Measurements from ENCODE around the gene ITGB7.

ITGB7 gene

GRCh38 chr12:53152390-53152789 lies 54.7 kb downstream of the ITGB7 start:
- Histone ChIP-seq H3K27ac (ENCODE audit: insufficient read depth in 1 of 2, low read depth in 1 of 2, low read length in 2 of 2, poor library complexity in 1 of 2, severe bottlenecking in 2 of 2) (no peak overlapping the region), H3K9me3 (ENCODE audit: control extremely low read depth in 1 of 5, control insufficient read depth in 4 of 5, insufficient read depth in 2 of 5, low read depth in 1 of 5, low read length in 4 of 5) (no peaks in the 10 kb centered on the region), H3K4me1 (ENCODE audit: control extremely low read depth in 1 of 4, control insufficient read depth in 4 of 4, insufficient read depth in 4 of 4, low read length in 3 of 4) (no peaks in the 10 kb centered on the region), H3K4me3 (ENCODE audit: control insufficient read depth in 1 of 7, extremely low read depth in 1 of 7, insufficient read depth in 4 of 7, low read depth in 2 of 7, low read length in 6 of 7) (no peak overlapping the region), H3K27me3 (replicated peaks in 2 of 5; ENCODE audit: control insufficient read depth in 4 of 5, insufficient read depth in 5 of 5, low read length in 4 of 5) (no peaks in the 10 kb centered on the region), H3K36me3 (ENCODE audit: control insufficient read depth in 4 of 4, insufficient read depth in 4 of 4, low read length in 3 of 4) (no peaks in the 10 kb centered on the region)
- no peak for DNase-seq
- ChIA-PET POLR2A (no interaction called here), CTCF (interaction anchor here (0.9 to 1.4 kb wide), 2 partner anchors 87 to 105 kb away, joined by 3 to 4 read pairs; no protein-coding TSS in a partner anchor)

DNA sequence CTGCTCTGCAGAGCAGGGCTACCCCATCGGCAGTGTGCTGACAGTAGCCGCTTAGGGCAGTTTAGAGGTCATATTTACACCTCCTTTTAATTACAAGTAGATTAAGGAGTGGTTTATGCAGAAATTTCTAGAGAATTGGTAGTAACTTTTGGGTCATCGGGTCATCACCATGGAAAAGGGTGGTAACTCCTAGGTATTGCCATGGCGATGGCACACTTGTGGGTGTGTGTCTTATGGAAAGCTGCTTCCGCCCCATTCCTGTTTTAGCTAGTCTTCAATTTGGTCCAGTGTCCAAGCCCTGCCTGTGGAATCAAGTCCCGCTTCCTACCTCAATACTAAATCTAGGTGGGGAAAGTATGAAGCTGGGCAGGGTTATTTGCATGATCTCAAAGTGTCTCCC lies 56.0 kb downstream of the ITGB7 start:
- Histone ChIP-seq H3K9me3 (ENCODE audit: control extremely low read depth in 1 of 5, control insufficient read depth in 4 of 5, insufficient read depth in 2 of 5, low read depth in 1 of 5, low read length in 4 of 5) (no peaks in the 10 kb centered on the region), H3K4me1 (ENCODE audit: control extremely low read depth in 1 of 4, control insufficient read depth in 4 of 4, insufficient read depth in 4 of 4, low read length in 3 of 4) (no peaks in the 10 kb centered on the region), H3K36me3 (ENCODE audit: control insufficient read depth in 4 of 4, insufficient read depth in 4 of 4, low read length in 3 of 4) (no peaks in the 10 kb centered on the region), H3K4me3 (ENCODE audit: control insufficient read depth in 1 of 7, extremely low read depth in 1 of 7, insufficient read depth in 4 of 7, low read depth in 2 of 7, low read length in 6 of 7) (no peak overlapping the region), H3K27me3 (replicated peaks in 2 of 5; ENCODE audit: control insufficient read depth in 4 of 5, insufficient read depth in 5 of 5, low read length in 4 of 5) (no peaks in the 10 kb centered on the region), H3K27ac (ENCODE audit: insufficient read depth in 1 of 2, low read depth in 1 of 2, low read length in 2 of 2, poor library complexity in 1 of 2, severe bottlenecking in 2 of 2) (no peak overlapping the region)
- ChIA-PET POLR2A (no interaction called here), CTCF (interaction anchor here (0.7 to 1.4 kb wide), 3 partner anchors 9 to 46 kb away, joined by 3 to 11 read pairs (median 3); no protein-coding TSS in a partner anchor)
- no peak for DNase-seq
- WGBS (ENCODE audit: insufficient coverage): 100% methylated on average over 2 of the region's 6 CpGs

- H3K27me3 ChIP-seq (replicated peaks in 2 of 5; ENCODE audit: control insufficient read depth in 4 of 5, insufficient read depth in 5 of 5, low read length in 4 of 5): no peaks in the 10 kb centered on the region
- H3K9me3 ChIP-seq (ENCODE audit: control extremely low read depth in 1 of 5, control insufficient read depth in 4 of 5, insufficient read depth in 2 of 5, low read depth in 1 of 5, low read length in 4 of 5): no peaks in the 10 kb centered on the region
- ChIA-PET CTCF (interaction anchor here (1.6 kb wide), 1 partner anchor 66 kb away, joined by 3 read pairs; no protein-coding TSS in a partner anchor), POLR2A (no interaction called here)
- no peak for DNase-seq
- no peaks in the 10 kb centered on the region for H3K36me3 ChIP-seq (ENCODE audit: control insufficient read depth in 4 of 4, insufficient read depth in 4 of 4, low read length in 3 of 4)
- no peak overlapping the region for H3K4me3 ChIP-seq (ENCODE audit: control insufficient read depth in 1 of 7, extremely low read depth in 1 of 7, insufficient read depth in 4 of 7, low read depth in 2 of 7, low read length in 6 of 7)
- no peaks in the 10 kb centered on the region for H3K4me1 ChIP-seq (ENCODE audit: control extremely low read depth in 1 of 4, control insufficient read depth in 4 of 4, insufficient read depth in 4 of 4, low read length in 3 of 4)
- no peak overlapping the region for H3K27ac ChIP-seq (ENCODE audit: insufficient read depth in 1 of 2, low read depth in 1 of 2, low read length in 2 of 2, poor library complexity in 1 of 2, severe bottlenecking in 2 of 2)
- no CpG with 5 or more reads among the region's 15 CpGs for WGBS (ENCODE audit: insufficient coverage)
Observed at GRCh38 chr12:53147653-53148052, 59.4 kb downstream of the ITGB7 start.

- no peaks in the 10 kb centered on the region for H3K9me3 ChIP-seq (ENCODE audit: control extremely low read depth in 1 of 5, control insufficient read depth in 4 of 5, insufficient read depth in 2 of 5, low read depth in 1 of 5, low read length in 4 of 5)
- POLR2A ChIA-PET: no interaction called here
Observed at GRCh38 chr12:53147181-53147580, 59.9 kb downstream of the ITGB7 start.

DNA sequence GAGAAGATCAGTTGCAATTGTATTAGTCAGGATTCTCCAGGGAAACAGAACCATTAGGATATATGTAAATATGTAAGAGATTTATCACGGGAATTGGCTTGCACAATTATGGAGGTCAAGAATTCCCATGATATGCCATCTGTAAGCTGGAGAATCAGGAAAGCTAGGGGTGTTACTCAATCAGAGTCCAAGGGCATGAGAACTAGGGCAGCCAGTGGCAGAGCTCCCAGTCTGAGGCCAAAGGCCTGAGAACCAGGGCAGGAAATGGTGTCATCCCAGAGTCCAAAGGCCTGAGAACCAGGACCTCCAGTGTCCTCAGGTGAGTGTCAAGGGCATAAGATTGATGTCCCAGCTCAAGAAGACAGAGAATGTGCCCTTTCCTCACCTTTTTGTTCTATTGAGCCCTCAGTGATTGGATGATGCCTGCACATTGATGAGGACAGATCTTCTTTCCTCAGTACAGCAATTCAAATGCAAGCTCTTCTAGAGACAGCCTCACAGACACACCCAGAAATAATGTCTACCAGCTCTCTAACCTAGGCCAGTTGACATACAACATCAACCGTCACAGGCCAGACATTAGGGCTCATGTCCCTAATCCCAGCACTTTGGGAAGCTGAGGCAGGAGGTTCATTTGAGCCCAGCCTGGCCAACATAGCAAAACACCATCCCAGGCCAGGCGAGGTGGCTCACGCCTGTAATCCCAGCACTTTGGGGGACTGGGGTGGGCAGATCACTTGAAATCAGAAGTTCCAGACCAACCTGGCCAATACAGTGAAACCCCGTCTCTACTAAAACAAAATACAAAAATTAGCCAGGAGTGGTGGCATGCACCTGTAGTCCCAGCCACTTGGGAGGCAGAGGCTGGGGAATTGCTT lies 61.4 kb downstream of the ITGB7 start:
- Histone ChIP-seq H3K27me3 (replicated peaks in 2 of 5; ENCODE audit: control insufficient read depth in 4 of 5, insufficient read depth in 5 of 5, low read length in 4 of 5) (no peaks in the 10 kb centered on the region), H3K4me3 (ENCODE audit: control insufficient read depth in 1 of 7, extremely low read depth in 1 of 7, insufficient read depth in 4 of 7, low read depth in 2 of 7, low read length in 6 of 7) (no peak overlapping the region), H3K9me3 (ENCODE audit: control extremely low read depth in 1 of 5, control insufficient read depth in 4 of 5, insufficient read depth in 2 of 5, low read depth in 1 of 5, low read length in 4 of 5) (no peaks in the 10 kb centered on the region), H3K4me1 (ENCODE audit: control extremely low read depth in 1 of 4, control insufficient read depth in 4 of 4, insufficient read depth in 4 of 4, low read length in 3 of 4) (no peaks in the 10 kb centered on the region), H3K27ac (ENCODE audit: insufficient read depth in 1 of 2, low read depth in 1 of 2, low read length in 2 of 2, poor library complexity in 1 of 2, severe bottlenecking in 2 of 2) (no peak overlapping the region), H3K36me3 (ENCODE audit: control insufficient read depth in 4 of 4, insufficient read depth in 4 of 4, low read length in 3 of 4) (no peaks in the 10 kb centered on the region)
- CTCF ChIA-PET: interaction anchor here (1.8 to 1.9 kb wide), 2 partner anchors 14 to 176 kb away, joined by 3 to 7 read pairs; partner anchors contain the start of gene AAAS
- 100% methylated on average over 3 of the region's 5 CpGs for WGBS (ENCODE audit: insufficient coverage)
- POLR2A ChIA-PET: interaction anchor here (0.6 kb wide), 1 partner anchor 127 kb away, joined by 3 read pairs; no protein-coding TSS in a partner anchor
- no peak for DNase-seq

More at GRCh38 chr12:53147181-53147580, 59.9 kb downstream of the ITGB7 start:
- Histone ChIP-seq H3K36me3 (ENCODE audit: control insufficient read depth in 4 of 4, insufficient read depth in 4 of 4, low read length in 3 of 4) (no peaks in the 10 kb centered on the region), H3K27ac (ENCODE audit: insufficient read depth in 1 of 2, low read depth in 1 of 2, low read length in 2 of 2, poor library complexity in 1 of 2, severe bottlenecking in 2 of 2) (no peak overlapping the region), H3K4me3 (ENCODE audit: control insufficient read depth in 1 of 7, extremely low read depth in 1 of 7, insufficient read depth in 4 of 7, low read depth in 2 of 7, low read length in 6 of 7) (no peak overlapping the region), H3K4me1 (ENCODE audit: control extremely low read depth in 1 of 4, control insufficient read depth in 4 of 4, insufficient read depth in 4 of 4, low read length in 3 of 4) (no peaks in the 10 kb centered on the region), H3K27me3 (replicated peaks in 2 of 5; ENCODE audit: control insufficient read depth in 4 of 5, insufficient read depth in 5 of 5, low read length in 4 of 5) (no peaks in the 10 kb centered on the region)
- no peak for DNase-seq
- CTCF ChIA-PET: interaction anchor here (1.6 to 1.9 kb wide), 2 partner anchors 13 to 67 kb away, joined by 3 to 7 read pairs; no protein-coding TSS in a partner anchor
- no CpG with 5 or more reads among the region's 5 CpGs for whole genome bisulfite sequencing (ENCODE audit: insufficient coverage)

GRCh38 chr12:53143355-53143754 lies 63.7 kb downstream of the ITGB7 start:
- Histone ChIP-seq H3K9me3 (ENCODE audit: control extremely low read depth in 1 of 5, control insufficient read depth in 4 of 5, insufficient read depth in 2 of 5, low read depth in 1 of 5, low read length in 4 of 5) (peaks cover 0 to 10% (median 6%) of the 10 kb centered on the region in 5 experiments), H3K27me3 (replicated peaks in 2 of 5; ENCODE audit: control insufficient read depth in 4 of 5, insufficient read depth in 5 of 5, low read length in 4 of 5) (no peaks in the 10 kb centered on the region), H3K4me1 (ENCODE audit: control extremely low read depth in 1 of 4, control insufficient read depth in 4 of 4, insufficient read depth in 4 of 4, low read length in 3 of 4) (no peaks in the 10 kb centered on the region), H3K4me3 (ENCODE audit: control insufficient read depth in 1 of 7, extremely low read depth in 1 of 7, insufficient read depth in 4 of 7, low read depth in 2 of 7, low read length in 6 of 7) (no peak overlapping the region), H3K27ac (ENCODE audit: insufficient read depth in 1 of 2, low read depth in 1 of 2, low read length in 2 of 2, poor library complexity in 1 of 2, severe bottlenecking in 2 of 2) (no peak overlapping the region), H3K36me3 (ENCODE audit: control insufficient read depth in 4 of 4, insufficient read depth in 4 of 4, low read length in 3 of 4) (no peaks in the 10 kb centered on the region)
- WGBS (ENCODE audit: insufficient coverage): 97% methylated on average over 4 of the region's 4 CpGs
- CTCF ChIA-PET: no interaction called here
- POLR2A ChIA-PET: no interaction called here
- DNase-seq: no peak

Data from common myeloid progenitor, CD34-positive (primary cell).